Hematopoietic multipotent progenitor cell treated with erythropoietin and hydrocortisone succinate and interleukin-3 and kit ligand, for 17 days (in vitro differentiated cells): ENCODE results near the gene RFX7.

ENCODE experiments used
- DNase-seq: peaks from one replicate; pipeline ENCODE4 v3.0.0-alpha.2; 2015; ENCODE audit warnings: low spot score

The RFX7 gene

GRCh38 chr15:56045068-56045748 is 198.5 kb downstream of the RFX7 start:
- no peak for DNase-seq

DNA sequence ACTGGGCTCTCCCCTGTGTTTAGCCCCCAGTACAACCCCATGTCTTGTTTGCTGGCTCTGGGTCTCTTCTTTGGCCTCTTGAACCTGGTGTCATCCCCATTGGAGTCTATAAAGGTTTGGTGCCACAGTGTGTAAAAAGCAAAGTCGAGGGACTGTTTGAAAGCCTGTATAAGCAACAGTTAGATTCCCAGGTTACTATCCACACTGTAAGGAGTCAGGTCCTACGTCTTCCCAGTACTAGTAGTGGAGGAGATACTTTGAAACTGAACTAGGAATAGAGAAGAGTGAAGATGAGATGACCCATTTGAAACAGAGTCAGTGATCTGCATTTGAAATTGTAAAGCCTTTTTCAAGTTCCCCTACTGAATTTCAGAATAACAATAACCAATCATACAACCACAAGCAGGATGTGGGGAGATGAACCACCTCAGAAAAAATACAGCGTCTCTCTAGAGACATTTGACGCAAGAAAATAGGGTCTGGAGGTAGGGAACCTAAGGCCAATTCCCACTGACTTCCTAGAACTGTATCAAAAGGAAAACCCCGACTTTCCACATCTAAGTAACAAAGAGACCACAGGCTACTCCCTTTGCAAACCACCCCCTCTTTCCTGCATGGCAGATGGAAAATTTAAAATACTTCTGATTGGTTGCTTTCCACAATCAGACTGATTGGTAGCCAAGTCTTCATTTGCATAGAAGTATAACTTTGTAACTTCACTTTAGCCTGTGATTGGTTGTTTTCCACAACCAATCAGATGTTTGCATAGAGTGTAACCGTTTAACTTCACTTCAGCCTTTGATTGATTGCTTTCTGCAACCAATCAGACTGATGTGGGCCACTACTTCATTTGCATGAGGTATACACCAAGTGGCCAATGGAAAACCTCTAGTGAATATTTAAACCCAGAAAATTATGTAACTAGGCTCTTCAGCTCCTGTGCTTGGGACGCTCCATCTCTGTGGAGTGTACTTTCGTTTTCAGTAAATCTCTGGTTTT is 200.4 kb downstream of the RFX7 start:
- DNase-seq = no peak

- no peak for DNase-seq
Observed at GRCh38 chr15:56042498-56042897, 201.2 kb downstream of the RFX7 start.

DNA sequence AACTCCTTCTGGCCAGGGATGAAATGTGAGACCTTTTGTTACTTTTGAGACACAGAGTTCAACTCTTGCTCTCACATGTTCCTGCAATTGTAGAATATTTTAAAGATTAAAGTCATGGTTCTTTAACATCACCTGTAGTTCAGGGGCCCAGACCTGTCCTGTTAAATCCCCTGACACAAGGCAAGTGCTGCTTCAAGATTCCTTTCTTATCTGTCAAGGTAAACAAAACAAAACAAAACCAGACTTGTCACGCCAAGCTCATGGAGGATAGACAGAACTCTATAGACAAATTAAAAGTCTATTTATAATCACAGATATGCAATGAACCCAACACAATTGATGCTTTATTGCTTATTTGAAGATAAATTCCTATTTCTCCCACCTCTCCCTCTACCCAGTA is 201.6 kb downstream of the RFX7 start:
- DNase-seq = no peak

DNA sequence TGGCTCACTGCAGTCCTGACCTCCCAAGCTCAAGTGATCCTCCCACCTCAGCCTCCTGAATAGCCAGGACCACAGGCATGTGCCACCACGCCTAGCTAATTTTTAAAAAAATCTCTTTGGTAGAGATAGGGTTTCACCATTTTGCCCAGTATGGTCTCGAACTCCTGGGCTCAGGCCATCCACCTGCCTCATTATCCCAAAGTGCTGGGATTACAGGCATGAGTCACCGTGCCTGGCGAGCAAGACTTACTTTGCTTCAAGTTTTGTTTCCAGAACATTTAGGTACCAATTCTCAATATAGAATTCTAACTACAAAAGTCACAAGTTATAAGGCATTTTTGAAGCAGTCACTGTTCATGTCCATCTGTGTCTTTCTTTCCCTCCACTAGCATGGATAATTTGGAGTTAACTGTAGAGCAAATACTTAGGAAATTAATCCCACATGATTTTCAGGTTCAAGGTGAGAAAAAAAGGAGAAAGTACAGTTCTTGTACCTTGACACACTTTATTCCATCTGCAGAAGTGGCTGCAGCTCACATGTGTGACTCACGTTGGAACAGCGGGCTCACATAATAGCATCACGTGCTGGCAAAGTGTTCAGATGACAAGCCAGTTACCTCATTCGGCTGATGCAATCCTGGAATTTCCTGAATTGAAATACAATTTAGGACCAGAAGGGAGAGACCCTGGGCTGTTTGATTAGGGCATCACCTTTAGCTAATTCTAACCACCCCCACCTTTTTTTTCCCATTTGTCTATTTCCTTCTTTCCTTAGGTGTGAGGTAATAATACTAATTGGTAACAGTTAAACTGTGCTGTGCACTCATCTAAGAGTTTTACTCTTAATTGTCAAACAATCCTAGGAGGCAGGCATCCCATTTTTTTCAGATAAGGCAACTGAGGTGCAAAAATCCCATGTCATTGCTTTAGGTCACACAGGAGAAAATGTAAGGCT is 203.3 kb downstream of the RFX7 start:
- DNase-seq = no peak

- no peak for DNase-seq
Observed at GRCh38 chr15:56038707-56039106, 205.0 kb downstream of the RFX7 start.

GRCh38 chr15:56038015-56038414 is 205.7 kb downstream of the RFX7 start:
- DNase-seq = no peak
